ENCODE data around the gene PTCHD1.

- no peak for TF ChIP-seq TAF9B (IDR thresholded peaks at IDR 0.05; ENCODE audit: partially characterized antibody)
- TF ChIP-seq, protein P1, sequence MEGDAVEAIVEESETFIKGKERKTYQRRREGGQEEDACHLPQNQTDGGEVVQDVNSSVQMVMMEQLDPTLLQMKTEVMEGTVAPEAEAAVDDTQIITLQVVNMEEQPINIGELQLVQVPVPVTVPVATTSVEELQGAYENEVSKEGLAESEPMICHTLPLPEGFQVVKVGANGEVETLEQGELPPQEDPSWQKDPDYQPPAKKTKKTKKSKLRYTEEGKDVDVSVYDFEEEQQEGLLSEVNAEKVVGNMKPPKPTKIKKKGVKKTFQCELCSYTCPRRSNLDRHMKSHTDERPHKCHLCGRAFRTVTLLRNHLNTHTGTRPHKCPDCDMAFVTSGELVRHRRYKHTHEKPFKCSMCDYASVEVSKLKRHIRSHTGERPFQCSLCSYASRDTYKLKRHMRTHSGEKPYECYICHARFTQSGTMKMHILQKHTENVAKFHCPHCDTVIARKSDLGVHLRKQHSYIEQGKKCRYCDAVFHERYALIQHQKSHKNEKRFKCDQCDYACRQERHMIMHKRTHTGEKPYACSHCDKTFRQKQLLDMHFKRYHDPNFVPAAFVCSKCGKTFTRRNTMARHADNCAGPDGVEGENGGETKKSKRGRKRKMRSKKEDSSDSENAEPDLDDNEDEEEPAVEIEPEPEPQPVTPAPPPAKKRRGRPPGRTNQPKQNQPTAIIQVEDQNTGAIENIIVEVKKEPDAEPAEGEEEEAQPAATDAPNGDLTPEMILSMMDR (IDR thresholded peaks at IDR 0.05 in 2 of 3, conservative IDR thresholded peaks at IDR 0.05 in 1 of 3; ENCODE audit: insufficient read depth in 2 of 3, low read depth in 1 of 3, low read length in 3 of 3) = no peak
- TF ChIP-seq, protein P2, sequence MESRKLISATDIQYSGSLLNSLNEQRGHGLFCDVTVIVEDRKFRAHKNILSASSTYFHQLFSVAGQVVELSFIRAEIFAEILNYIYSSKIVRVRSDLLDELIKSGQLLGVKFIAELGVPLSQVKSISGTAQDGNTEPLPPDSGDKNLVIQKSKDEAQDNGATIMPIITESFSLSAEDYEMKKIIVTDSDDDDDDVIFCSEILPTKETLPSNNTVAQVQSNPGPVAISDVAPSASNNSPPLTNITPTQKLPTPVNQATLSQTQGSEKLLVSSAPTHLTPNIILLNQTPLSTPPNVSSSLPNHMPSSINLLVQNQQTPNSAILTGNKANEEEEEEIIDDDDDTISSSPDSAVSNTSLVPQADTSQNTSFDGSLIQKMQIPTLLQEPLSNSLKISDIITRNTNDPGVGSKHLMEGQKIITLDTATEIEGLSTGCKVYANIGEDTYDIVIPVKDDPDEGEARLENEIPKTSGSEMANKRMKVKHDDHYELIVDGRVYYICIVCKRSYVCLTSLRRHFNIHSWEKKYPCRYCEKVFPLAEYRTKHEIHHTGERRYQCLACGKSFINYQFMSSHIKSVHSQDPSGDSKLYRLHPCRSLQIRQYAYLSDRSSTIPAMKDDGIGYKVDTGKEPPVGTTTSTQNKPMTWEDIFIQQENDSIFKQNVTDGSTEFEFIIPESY (CRISPR knock-in tag; IDR thresholded peaks at IDR 0.05) = no peak
These were observed 47.4 kb upstream of the PTCHD1 start for GRCh38 chrX:23287191-23287725.

Data from K562 (cell line).